ENCODE measurements around the gene REG3G.

GRCh38 chr2:78989051-78989450, 36.5 kb upstream of the REG3G start:
- TF ChIP-seq CTCF (IDR thresholded peaks at IDR 0.05; ENCODE audit: poor library complexity, severe bottlenecking) (no peak), TAF1 (IDR thresholded peaks at IDR 0.05; ENCODE audit: low read depth) (no peak), REST (IDR thresholded peaks at IDR 0.05; ENCODE audit: borderline replicate concordance) (no peak), EZH2 (IDR thresholded peaks at IDR 0.05; ENCODE audit: borderline replicate concordance, insufficient read depth, low read length, poor library complexity, severe bottlenecking) (no peak), MXI1 (conservative IDR thresholded peaks at IDR 0.05; ENCODE audit: poor library complexity, severe bottlenecking) (no peak), EP300 (conservative IDR thresholded peaks at IDR 0.05; ENCODE audit: poor library complexity, severe bottlenecking) (no peak), SMC3 (conservative IDR thresholded peaks at IDR 0.05; ENCODE audit: poor library complexity) (no peak), RAD21 (conservative IDR thresholded peaks at IDR 0.05) (no peak), POLR2AphosphoS5 (IDR thresholded peaks at IDR 0.05) (no peak)
